ENCODE measurements around the gene CKMT2.
"Not testable (repeated sequence)": the region's sequence is repeated elsewhere in the genome, so short reads cannot be mapped to it uniquely, and the experiment has no call there.

CKMT2 gene

GRCh38 chr5:81286059-81286617, 53.0 kb downstream of the CKMT2 start:
- H3K36me3 ChIP-seq (replicated peaks) = no peaks in the 10 kb centered on the region
- H3K9me3 ChIP-seq = 0 out of 2 replicates have a peak, but pooled peaks cover 2% of the 10 kb centered on the region
- in situ Hi-C loops (cut with MboI; ENCODE audit: low sequenced_read_pairs) = no loop called here
- no peaks in the 10 kb centered on the region for H3K27me3 ChIP-seq (ENCODE audit: low read depth)
- no peak for DNase-seq (ENCODE audit: low spot score in 2 of 2)
- peaks cover 2% of the 10 kb centered on the region; the same call in 1 of the 2 replicates for H3K4me1 ChIP-seq
- no peak overlapping the region for H3K4me3 ChIP-seq

- peaks cover 11% of the 10 kb centered on the region; the same call in 1 of the 2 replicates for H3K9me3 ChIP-seq
- peaks cover 2% of the 10 kb centered on the region; the same call in 1 of the 2 replicates for H3K4me1 ChIP-seq
- no peak for DNase-seq (ENCODE audit: low spot score in 2 of 2)
- in situ Hi-C loops (cut with MboI; ENCODE audit: low sequenced_read_pairs) = no loop called here
- H3K27me3 ChIP-seq (ENCODE audit: low read depth) = no peaks in the 10 kb centered on the region
- no peak overlapping the region for H3K4me3 ChIP-seq
- H3K36me3 ChIP-seq (replicated peaks) = 0 out of 2 replicates have a peak, but pooled peaks cover 3% of the 10 kb centered on the region
Measured at GRCh38 chr5:81288021-81288433, 54.9 kb downstream of the CKMT2 start.

- H3K4me3 ChIP-seq = no peak overlapping the region
- peaks cover 1% of the 10 kb centered on the region; the same call in 1 of the 2 replicates for H3K4me1 ChIP-seq
- in situ Hi-C loops (cut with MboI; ENCODE audit: low sequenced_read_pairs) = no loop called here
- no peak for DNase-seq (ENCODE audit: low spot score in 2 of 2)
- H3K27me3 ChIP-seq (ENCODE audit: low read depth) = no peaks in the 10 kb centered on the region
- peaks cover 13% of the 10 kb centered on the region; the same call in 1 of the 2 replicates for H3K9me3 ChIP-seq
- H3K36me3 ChIP-seq (replicated peaks) = 0 out of 2 replicates have a peak, but pooled peaks cover 8% of the 10 kb centered on the region
Measured at GRCh38 chr5:81290146-81290545, 57.0 kb downstream of the CKMT2 start.

- no peak for DNase-seq (ENCODE audit: low spot score in 2 of 2)
- in situ Hi-C loops (cut with MboI; ENCODE audit: low sequenced_read_pairs) = no loop called here
- H3K36me3 ChIP-seq (replicated peaks) = 0 out of 2 replicates have a peak, but pooled peaks cover 8% of the 10 kb centered on the region
- no peaks in the 10 kb centered on the region for H3K4me1 ChIP-seq
- H3K27me3 ChIP-seq (ENCODE audit: low read depth) = no peaks in the 10 kb centered on the region
- no peak overlapping the region for H3K4me3 ChIP-seq
- H3K9me3 ChIP-seq = peaks cover 13% of the 10 kb centered on the region; the same call in 1 of the 2 replicates
Measured at GRCh38 chr5:81292130-81292529, 59.0 kb downstream of the CKMT2 start.

GRCh38 chr5:81294021-81294420, 60.9 kb downstream of the CKMT2 start:
- H3K4me3 ChIP-seq; DNase-seq (ENCODE audit: low spot score in 2 of 2); H3K4me1 ChIP-seq; H3K27me3 ChIP-seq (ENCODE audit: low read depth); in situ Hi-C loops (cut with MboI; ENCODE audit: low sequenced_read_pairs); H3K36me3 ChIP-seq (replicated peaks): not testable (repeated sequence)
- peaks cover 13% of the 10 kb centered on the region; the same call in 1 of the 2 replicates for H3K9me3 ChIP-seq

- H3K9me3 ChIP-seq = peaks cover 3% of the 10 kb centered on the region; the same call in 1 of the 2 replicates
- no peak for DNase-seq (ENCODE audit: low spot score in 2 of 2)
- H3K27me3 ChIP-seq (ENCODE audit: low read depth) = no peaks in the 10 kb centered on the region
- no peak overlapping the region for H3K4me3 ChIP-seq
- H3K36me3 ChIP-seq (replicated peaks) = peaks cover 4% of the 10 kb centered on the region; the same call in 1 of the 2 replicates
- in situ Hi-C loops (cut with MboI; ENCODE audit: low sequenced_read_pairs) = no loop called here
- H3K4me1 ChIP-seq = peaks cover 9% of the 10 kb centered on the region; the same call in 1 of the 2 replicates
Measured at GRCh38 chr5:81297531-81297930, 64.4 kb downstream of the CKMT2 start.

GRCh38 chr5:81300921-81301270, 67.8 kb downstream of the CKMT2 start:
- Histone ChIP-seq H3K27me3 (ENCODE audit: low read depth) (no peaks in the 10 kb centered on the region), H3K9me3 (no peaks in the 10 kb centered on the region), H3K4me1 (peaks cover 9% of the 10 kb centered on the region; the same call in 1 of the 2 replicates), H3K4me3 (peak overlapping the region; percentile 90), H3K36me3 (replicated peaks) (peaks cover 6% of the 10 kb centered on the region)
- DNase-seq (ENCODE audit: low spot score in 2 of 2) = no peak
- in situ Hi-C loops (cut with MboI; ENCODE audit: low sequenced_read_pairs) = no loop called here

GRCh38 chr5:81301271-81302015, 68.3 kb downstream of the CKMT2 start, which contains the start of gene ZCCHC9:
TSS of gene ZCCHC9 (plus strand) at chr5:81301587. CDS start at chr5:81304758, 3,171 bp downstream.
- peaks cover 6% of the 10 kb centered on the region for H3K36me3 ChIP-seq (replicated peaks)
- no peaks in the 10 kb centered on the region for H3K27me3 ChIP-seq (ENCODE audit: low read depth)
- H3K4me1 ChIP-seq = peaks cover 9% of the 10 kb centered on the region; the same call in 1 of the 2 replicates
- no peaks in the 10 kb centered on the region for H3K9me3 ChIP-seq
- DNase-seq (ENCODE audit: low spot score in 2 of 2) = peak; percentile 87 to 94
- in situ Hi-C loops (cut with MboI; ENCODE audit: low sequenced_read_pairs) = no loop called here
- peak within 1 kb of the TSS; percentile 90 for H3K4me3 ChIP-seq

- Histone ChIP-seq H3K4me1 (peaks cover 9% of the 10 kb centered on the region; the same call in 1 of the 2 replicates), H3K27me3 (ENCODE audit: low read depth) (no peaks in the 10 kb centered on the region), H3K36me3 (replicated peaks) (peaks cover 6% of the 10 kb centered on the region), H3K9me3 (no peaks in the 10 kb centered on the region), H3K4me3 (peak overlapping the region; percentile 90)
- in situ Hi-C loops (cut with MboI; ENCODE audit: low sequenced_read_pairs) = no loop called here
- DNase-seq (ENCODE audit: low spot score in 2 of 2) = no peak
Measured at GRCh38 chr5:81302596-81302995, 69.5 kb downstream of the CKMT2 start.

- peaks cover 3% of the 10 kb centered on the region; the same call in 1 of the 2 replicates for H3K4me1 ChIP-seq
- peaks cover 8% of the 10 kb centered on the region for H3K36me3 ChIP-seq (replicated peaks)
- H3K4me3 ChIP-seq = no peak overlapping the region
- H3K9me3 ChIP-seq = no peaks in the 10 kb centered on the region
- in situ Hi-C loops (cut with MboI; ENCODE audit: low sequenced_read_pairs) = no loop called here
- H3K27me3 ChIP-seq (ENCODE audit: low read depth) = no peaks in the 10 kb centered on the region
- DNase-seq (ENCODE audit: low spot score in 2 of 2) = no peak
Measured at GRCh38 chr5:81303563-81303962, 70.4 kb downstream of the CKMT2 start.

- in situ Hi-C loops (cut with MboI; ENCODE audit: low sequenced_read_pairs) = no loop called here
- DNase-seq (ENCODE audit: low spot score in 2 of 2) = no peak
- H3K36me3 ChIP-seq (replicated peaks) = peaks cover 15% of the 10 kb centered on the region
- no peaks in the 10 kb centered on the region for H3K9me3 ChIP-seq
- no peaks in the 10 kb centered on the region for H3K4me1 ChIP-seq
- H3K4me3 ChIP-seq = no peak overlapping the region
- no peaks in the 10 kb centered on the region for H3K27me3 ChIP-seq (ENCODE audit: low read depth)
Measured at GRCh38 chr5:81305785-81306184, 72.7 kb downstream of the CKMT2 start.

- no peaks in the 10 kb centered on the region for H3K27me3 ChIP-seq (ENCODE audit: low read depth)
- in situ Hi-C loops (cut with MboI; ENCODE audit: low sequenced_read_pairs) = no loop called here
- peaks cover 30% of the 10 kb centered on the region for H3K36me3 ChIP-seq (replicated peaks)
- no peaks in the 10 kb centered on the region for H3K4me1 ChIP-seq
- no peaks in the 10 kb centered on the region for H3K9me3 ChIP-seq
- DNase-seq (ENCODE audit: low spot score in 2 of 2) = no peak
- no peak overlapping the region for H3K4me3 ChIP-seq
Measured at GRCh38 chr5:81308836-81309235, 75.7 kb downstream of the CKMT2 start.

GRCh38 chr5:81310402-81311063, 77.4 kb downstream of the CKMT2 start:
- DNase-seq (ENCODE audit: low spot score in 2 of 2) = no peak
- H3K9me3 ChIP-seq = no peaks in the 10 kb centered on the region
- H3K4me3 ChIP-seq = no peak overlapping the region
- H3K4me1 ChIP-seq = peaks cover 12% of the 10 kb centered on the region
- peaks cover 24% of the 10 kb centered on the region for H3K36me3 ChIP-seq (replicated peaks)
- in situ Hi-C loops (cut with MboI; ENCODE audit: low sequenced_read_pairs) = no loop called here
- H3K27me3 ChIP-seq (ENCODE audit: low read depth) = no peaks in the 10 kb centered on the region

Data from HAP-1 (cell line).